HG02678 (cell line): ENCODE measurements around the gene MRPS14.

ENCODE experiments used
- ATAC-seq: cut with Tn5 transposase; IDR thresholded peaks from one replicate; pipeline ENCODE4 v1.9.1; 2021; ENCODE audit warnings: mild to moderate bottlenecking, moderate library complexity; ENCODE audit not compliant: unreplicated experiment

MRPS14 gene

DNA sequence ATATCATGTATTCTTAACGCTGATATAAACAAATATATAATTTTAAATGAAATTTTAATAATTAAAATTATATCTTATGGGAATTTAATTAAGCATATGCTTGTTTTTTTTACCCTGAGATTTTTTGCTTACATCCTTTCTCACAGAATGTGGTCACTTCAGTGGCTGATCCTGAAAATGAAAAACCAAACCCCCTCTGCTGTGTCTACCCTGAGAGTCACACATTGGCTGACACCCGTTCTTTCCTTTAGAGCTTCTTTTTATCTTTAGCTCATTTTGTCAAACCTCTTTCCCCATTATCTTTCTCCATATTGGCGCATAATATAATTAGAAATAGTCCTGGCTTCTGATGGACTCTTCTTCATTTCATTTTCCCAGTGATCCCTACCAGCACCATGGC, 34.2 kb downstream of the MRPS14 start:
- ATAC-seq: peak; percentile 46

DNA sequence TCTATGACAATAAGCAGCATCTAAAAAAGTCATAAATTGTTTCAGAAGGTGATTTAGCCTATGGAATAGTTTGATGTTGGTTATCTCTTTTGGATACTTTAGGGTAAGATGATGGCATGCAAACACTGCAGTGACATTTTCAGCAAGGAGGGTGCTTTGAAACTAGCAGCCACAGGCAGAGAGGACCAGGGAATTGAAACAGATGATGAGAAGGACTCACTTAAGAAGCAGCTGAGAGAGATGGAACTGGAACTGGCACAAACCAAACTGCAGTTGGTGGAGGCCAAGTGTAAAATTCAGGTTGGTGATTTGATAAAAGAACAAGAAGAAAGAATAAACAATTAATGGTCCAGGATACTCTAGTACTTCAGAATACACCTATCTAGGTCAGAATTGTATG, 34.7 kb downstream of the MRPS14 start:
- ATAC-seq: no peak

DNA sequence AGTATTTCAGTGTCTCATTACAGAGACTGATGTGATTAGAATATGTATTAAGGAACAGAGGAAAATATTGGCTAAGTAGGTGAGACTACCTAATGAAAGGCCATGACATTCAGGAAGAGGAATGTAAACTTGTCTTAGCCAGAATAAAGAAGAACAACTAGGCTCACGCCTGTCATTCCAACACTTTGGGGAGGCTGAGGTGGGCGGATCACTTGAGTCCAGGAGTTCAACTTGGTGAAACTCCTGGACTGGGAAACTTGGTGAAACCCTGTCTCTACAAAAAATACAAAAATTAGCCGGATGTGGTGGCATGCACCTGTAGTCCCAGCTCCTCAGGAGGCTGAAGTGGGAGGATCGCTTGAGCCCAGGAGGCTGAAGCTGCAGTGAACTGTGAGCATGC, 38.3 kb downstream of the MRPS14 start:
- ATAC-seq: no peak

DNA sequence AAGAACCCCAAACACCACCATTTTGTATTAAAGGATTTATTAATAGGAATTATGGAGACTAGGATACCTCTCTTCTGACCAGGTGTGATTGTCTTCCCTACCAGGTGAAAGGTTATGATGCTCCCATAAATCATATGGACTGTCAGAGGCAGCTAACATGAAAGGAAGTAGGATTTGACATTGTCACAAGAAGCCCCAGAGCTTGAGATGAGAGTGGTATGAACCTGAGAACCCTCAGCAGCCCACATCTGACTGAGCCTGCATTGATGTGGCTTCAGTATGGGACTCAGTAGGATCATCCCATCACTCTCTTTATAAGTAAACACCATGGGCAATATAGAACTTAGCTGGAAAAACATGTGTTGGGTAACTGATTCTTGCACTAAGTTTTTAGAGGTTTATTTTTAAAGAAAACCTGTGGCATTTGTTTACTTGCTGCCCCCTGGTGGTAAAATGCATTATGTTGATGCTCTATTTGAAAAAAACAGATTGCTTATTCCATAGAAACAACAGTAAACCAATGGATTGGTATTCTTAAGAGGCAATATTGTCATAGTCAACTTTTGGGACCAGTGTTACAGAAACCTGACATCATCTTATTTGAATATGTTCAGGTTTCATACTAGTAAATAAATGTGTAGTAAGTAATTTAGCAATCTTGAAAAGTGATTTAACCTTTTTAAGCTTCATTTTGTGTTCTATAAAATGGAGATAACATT, 40.1 kb downstream of the MRPS14 start:
- no peak for ATAC-seq

DNA sequence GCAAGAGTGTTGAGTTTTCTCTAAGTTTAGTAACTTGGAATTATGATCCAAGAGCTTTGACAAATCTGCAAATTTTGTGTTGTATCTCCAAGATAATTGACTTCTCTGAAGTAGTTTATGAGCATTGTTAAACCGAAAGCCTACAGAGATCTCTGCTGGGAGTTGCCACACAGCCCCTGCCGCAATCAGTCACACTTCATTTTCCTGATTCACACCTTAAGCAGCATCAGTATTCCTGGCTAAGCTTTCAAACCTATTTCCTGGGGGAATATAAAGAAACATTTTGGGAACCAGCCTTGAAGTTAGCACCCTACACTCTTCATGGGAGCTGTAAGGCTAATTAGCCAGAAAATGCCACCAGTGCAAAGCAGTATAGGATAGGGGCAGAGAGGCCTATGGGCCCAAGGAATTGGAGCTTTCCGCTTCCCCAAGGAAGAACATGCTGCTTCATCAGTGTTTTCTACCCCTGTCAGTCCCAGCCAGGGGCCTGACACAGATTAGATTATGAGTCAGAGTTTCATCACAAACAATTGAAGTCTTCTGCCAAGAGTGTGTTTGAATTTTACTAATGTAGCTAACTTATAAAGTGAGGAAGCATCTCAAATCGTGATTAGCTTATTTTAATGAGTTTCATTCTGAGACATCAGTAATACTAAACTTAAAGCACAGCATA, 46.7 kb downstream of the MRPS14 start:
- ATAC-seq: no peak

DNA sequence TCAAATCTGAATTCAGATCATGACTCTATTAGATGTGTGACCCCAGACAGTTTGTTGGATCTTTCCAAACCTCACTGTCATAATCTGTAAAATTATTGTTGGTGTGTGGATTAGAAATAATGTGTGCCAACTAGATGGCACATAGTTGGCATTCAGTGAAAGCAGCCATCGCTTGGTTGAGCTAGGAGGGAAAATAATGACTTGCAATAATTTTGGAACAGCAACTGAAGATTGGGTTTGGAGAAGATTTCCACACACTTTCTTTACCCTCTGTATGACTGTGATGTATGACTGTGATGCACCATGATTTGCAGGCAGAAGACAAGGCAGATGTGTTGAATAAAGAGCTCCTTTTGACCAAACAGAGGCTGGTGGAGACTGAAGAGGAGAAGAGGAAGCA, 47.5 kb downstream of the MRPS14 start:
- ATAC-seq: no peak

DNA sequence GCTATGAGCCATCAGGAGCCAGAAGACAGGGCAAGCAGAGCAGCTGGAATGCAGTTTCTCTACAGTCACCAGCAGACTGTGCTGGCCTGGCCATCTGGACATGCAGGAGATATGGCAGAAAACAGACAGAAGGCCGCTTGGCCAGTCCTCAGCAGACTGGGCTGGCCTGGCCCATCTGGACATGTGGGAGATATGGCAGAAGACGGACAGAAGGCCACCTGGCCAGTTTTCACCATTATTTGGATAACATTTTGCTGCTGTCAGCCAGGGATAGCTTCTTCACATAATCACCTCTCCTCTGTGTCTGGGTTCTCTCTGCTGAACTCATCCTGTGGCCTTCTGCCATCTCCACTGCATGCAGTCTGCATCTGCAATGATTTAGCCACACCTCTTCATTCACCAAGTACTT, 48.5 kb downstream of the MRPS14 start:
- no peak for ATAC-seq

DNA sequence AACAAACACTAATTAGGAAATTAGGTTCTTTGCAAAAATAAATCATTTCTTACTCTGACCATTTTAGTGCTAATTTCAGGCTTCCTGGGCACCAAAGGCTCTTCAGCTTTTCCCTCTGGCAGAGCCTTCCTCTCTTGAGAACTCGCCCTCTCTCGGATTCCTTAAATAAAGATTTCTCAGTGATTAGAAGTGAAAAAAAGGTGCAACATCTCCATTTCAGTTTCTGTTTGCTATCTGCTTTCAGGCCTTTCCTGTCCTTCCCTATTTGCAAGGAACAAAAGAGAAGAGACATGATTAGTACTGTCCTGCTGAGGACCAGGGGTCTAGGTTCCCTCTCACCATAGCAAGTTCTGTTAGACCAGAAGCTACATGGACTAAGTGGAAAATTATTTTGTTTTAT, 51.3 kb downstream of the MRPS14 start:
- no peak for ATAC-seq

DNA sequence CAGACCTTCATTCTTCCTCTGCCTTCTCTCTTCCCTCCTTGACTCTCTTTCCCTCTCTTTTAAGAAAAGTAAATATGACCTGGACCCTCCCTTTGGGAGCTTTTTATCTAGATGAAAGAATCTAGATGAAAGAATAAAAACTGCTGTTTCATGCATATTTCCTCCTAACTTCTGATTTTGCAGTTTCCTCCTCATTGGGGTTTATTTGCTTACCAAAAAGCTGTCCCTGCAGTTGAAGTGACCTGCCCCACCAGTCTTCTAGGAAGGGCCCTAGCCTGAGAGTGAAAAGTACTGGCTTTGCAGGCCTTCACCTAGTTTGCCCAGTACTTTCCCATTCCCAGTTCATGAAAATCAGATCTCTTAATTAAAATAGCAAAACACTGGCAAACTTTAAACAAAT, 51.8 kb downstream of the MRPS14 start:
- no peak for ATAC-seq

DNA sequence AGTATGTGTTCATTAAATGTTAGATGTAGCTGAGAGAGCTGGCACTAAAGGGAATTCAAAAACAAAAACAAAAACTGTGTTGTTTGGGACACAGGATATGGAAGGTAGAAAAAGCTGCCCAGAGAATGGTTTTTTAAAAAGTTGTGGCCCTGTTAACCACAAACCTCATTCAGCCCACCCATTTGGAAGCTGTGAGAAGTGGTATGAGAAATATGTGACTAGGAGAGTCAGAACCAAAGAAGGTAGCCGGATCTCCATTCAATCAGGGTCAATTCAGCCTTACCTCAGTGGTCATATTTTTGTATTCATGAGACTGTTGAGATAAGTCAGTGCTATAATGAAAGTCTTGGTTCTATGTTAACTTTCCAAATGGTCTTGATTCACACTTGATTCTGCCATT, 53.2 kb downstream of the MRPS14 start:
- peak; percentile 34 for ATAC-seq

DNA sequence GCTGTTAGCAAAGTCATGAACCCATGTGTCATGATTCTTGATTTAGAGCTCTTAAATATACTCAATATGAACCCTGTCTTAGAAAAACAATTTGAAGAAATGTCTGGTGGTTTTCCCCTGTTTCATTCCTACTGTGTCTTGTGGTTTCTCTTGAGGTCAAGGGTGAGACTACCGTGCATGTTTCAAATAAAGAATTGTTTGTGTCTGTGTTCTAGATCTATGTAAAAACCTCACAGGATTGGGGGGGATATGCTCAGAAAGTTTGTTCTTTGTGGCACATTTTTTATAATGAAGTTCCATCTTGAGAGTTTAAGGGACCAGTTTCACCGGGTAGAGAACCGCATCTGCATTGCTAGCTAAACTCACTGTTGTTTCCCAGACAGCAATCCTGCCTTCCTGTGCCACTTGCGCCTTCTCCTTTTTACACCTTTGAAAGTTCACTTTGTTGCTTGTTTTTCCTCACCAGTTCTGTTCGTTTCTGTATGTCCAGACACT, 54.4 kb downstream of the MRPS14 start:
- ATAC-seq: peak; percentile 78

DNA sequence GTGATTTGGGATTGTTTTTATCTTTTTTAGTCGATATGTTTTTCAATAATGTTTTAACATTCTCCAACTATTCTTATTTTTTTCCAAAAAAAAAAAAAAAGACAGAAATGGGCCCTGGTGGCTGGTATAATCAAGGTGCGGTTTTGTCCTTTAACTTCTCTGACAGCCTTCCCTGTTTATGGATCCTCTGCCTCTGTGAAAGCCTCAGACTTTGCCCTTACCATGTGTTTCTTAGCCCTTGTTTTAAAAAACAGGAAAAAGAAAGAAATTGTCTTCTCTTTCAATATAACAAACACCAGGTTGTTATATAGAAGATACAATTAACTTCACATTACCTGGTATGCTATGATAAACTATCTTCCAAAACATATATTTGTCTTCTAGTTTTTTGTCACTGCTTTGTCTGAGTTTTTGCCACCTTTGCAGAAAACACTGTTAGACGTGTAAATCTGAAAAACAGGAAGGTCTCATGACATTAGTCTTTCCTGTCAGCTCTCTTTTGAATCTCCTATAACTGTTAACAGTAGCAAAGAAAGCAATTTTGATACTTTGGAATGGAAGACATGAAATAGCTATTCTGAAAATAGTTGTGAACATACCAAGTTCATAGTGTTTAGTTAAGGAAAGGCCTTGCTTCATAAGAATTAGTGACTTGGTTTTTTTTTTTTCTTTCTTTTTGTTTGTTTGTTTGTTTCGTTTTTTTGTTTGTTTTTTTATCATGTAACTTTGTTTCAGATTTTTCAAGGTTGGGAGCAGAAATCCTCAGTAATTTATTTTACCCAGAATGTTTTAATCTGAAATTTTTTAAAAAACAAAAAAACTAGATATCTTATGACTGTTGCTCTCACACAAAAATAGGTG, 55.1 kb downstream of the MRPS14 start:
- no peak for ATAC-seq

DNA sequence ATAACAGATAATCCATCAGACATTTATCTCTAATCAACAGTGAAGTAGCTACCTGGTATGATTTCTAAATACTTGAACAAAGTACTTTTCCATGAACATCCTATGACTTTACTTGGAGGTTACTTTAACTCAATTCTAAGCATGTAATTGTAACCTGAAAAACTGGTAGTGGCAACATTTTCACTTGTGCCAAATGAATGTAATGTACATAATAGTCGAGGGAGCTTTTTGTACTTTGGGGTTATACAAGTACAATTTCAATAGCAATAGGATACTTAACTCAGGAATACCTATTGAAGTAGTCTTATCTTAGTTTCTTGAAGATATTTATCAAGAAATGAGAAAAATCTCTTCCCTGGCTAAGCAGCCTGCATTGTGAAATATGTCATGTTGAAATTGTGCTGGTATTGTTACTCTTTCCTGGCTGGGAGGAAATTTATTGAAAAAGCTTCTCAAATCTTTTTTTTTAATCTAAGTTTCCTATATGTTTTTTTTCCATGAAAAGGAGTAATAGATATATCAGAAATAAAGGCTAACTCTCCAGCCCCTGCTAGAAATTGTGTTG, 57.1 kb downstream of the MRPS14 start:
- no peak for ATAC-seq

DNA sequence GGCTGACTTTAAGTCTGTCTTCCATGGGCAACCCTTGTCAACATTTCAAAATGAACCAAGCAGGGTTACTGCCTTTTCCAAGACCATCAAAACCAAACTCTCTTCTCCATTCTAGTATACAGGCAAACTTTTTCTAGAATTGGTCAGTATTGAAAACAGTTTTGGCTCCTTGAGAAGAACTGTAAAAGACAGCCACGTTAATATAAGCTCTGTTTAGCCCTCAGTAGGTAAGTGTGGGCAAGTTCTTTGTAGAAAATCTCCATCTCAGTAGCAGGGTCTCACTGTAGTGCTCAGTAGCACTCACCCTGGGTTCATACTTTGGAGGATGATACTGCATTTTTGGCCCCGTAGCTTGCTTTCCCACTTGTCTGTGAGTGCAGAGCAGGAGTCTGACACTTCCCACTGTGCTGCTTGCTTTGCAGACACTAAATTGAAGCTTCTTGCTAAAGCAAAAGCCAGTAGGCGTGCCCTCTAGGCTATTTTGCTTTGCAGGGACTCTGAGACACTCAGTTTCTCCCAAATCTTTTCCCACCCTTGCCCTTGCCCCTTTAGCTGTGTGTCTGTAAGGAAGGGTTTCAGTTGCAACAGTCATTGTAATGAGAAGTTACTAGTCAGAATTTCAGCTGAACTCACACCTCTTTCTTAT, 57.7 kb downstream of the MRPS14 start:
- ATAC-seq: no peak

DNA sequence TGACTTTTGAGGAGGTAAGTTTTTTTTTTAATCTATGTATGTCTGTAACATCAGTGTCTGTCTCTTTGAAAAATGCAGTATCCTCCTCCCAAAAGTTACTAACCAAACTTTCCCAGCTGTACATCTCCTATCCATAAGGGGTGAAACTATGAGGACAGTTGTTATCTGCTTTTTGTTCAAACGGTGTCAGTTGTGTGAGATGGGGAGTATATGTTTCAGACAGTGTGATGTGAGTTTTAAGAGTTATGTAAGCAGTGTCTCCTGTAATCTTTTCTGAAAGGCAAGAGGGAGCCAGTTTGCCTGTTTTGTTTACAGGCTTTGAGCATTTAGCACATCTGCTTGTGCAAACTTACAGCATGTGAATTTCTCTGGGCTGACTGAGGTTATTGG, 58.3 kb downstream of the MRPS14 start:
- ATAC-seq: no peak

DNA sequence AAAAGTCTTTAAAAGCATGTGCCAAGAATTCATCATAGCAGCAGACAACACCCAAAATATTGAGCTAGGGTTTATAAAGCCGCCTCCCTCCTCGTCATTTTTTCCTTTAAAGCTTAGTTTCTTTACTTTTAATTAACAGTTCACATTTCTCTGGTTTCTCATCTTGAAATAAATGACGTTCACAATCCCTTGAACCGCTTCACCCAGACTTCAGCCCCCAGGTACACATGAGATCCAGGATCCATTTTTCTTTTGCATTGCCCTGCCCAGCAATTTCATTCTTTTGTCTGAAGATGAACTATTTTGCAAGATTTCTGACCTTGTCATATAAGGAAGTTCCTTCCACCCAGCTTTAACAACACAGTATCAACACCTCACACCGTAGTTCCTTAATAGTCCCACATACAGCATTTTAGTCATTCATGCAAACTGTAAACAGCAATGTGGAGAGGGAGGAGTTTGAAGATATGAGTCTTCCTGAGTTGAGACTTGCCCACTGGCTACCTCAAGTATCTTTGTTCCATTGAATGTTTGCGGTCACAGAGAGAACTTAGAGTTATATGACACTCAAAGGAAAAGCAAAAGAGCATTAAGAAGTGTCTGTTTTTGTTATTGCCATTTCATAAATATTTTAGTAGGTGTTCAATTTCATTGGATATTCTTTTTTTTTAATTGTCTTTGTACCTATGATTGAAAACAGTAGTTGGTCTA, 58.8 kb downstream of the MRPS14 start:
- no peak for ATAC-seq

DNA sequence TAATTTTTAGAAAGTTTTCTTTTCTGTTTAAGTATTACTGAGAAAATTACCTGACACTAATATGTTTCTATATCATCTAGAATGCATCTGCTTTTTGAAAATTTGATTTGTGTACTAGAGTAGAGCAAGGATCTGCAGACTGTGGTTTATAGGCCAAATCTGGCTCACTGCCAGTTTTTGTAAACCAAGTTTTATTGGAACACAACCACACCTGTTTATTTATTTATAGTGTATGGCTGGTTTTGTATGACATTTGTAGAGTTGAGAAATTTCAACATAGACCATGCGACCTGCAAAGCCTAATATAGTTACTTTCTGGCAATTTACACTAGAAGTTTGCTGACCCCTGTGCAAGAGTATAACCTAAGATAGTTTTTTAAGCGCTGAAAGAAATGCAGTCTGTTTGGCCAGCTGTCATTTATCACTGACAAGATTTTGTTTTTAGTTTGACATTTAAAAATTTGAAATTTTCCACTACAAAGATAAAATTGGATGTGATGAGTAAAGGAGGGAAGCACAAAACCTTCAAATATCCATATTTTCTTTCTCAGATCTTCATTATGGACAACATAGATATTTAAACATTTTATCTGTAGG, 59.6 kb downstream of the MRPS14 start:
- ATAC-seq: no peak
